Measurements from ENCODE around the gene DEPDC5. TPM values are rescaled to one million over a fixed set of nuclear protein-coding genes. Genes with fewer than 3 reads are reported as not detected.

DEPDC5 gene
- total RNA-seq, 3 donors from 2014 or later (not counting 1 experiment from before 2014, with no cell fraction given), result 56.7 to 67.9 (median 62.6) TPM

- intact Hi-C loops (cut with micrococcal nuclease), result no loop called here
- Histone ChIP-seq H3K36me3 (ENCODE audit: control insufficient read depth, insufficient read depth, low read length) (peaks cover 19% of the 10 kb centered on the region), H3K9me3 (ENCODE audit: control insufficient read depth, insufficient read depth, low read length) (no peaks in the 10 kb centered on the region), H3K27me3 (ENCODE audit: control insufficient read depth, insufficient read depth, low read length) (no peaks in the 10 kb centered on the region), H3K4me1 (ENCODE audit: control insufficient read depth, insufficient read depth, low read length) (no peaks in the 10 kb centered on the region), H3K4me3 (ENCODE audit: low read length) (no peak overlapping the region), H3K27ac (ENCODE audit: low read length) (no peak overlapping the region)
- no peak for DNase-seq
- no peak for ATAC-seq
- peaks cover 9% of the 10 kb centered on the region for H3K36me3 Mint-ChIP-seq
- peaks cover 30 to 37% of the 10 kb centered on the region in 2 donors for H3K4me1 Mint-ChIP-seq
- no peak overlapping the region for H3K4me3 Mint-ChIP-seq
- H3K27me3 Mint-ChIP-seq (ENCODE audit: low read depth in 2 of 2), result no peaks in the 10 kb centered on the region
- no peaks in the 10 kb centered on the region for H3K9me3 Mint-ChIP-seq
- TF ChIP-seq CTCF (IDR thresholded peaks at IDR 0.05), result no peak
- WGBS (ENCODE audit: insufficient coverage), result 100% methylated on average over 1 of the region's 1 CpG
- peak overlapping the region in 1 of 2 donors; percentile 70 for H3K27ac Mint-ChIP-seq
These were observed 19.3 kb upstream of the DEPDC5 start for GRCh38 chr22:31734512-31734911.

- no peak overlapping the region for H3K4me3 Mint-ChIP-seq
- H3K36me3 Mint-ChIP-seq, result peaks cover 9% of the 10 kb centered on the region
- Histone ChIP-seq H3K4me1 (ENCODE audit: control insufficient read depth, insufficient read depth, low read length) (no peaks in the 10 kb centered on the region), H3K27ac (ENCODE audit: low read length) (no peak overlapping the region), H3K36me3 (ENCODE audit: control insufficient read depth, insufficient read depth, low read length) (peaks cover 26% of the 10 kb centered on the region), H3K9me3 (ENCODE audit: control insufficient read depth, insufficient read depth, low read length) (no peaks in the 10 kb centered on the region), H3K27me3 (ENCODE audit: control insufficient read depth, insufficient read depth, low read length) (no peaks in the 10 kb centered on the region), H3K4me3 (ENCODE audit: low read length) (no peak overlapping the region)
- peaks cover 30 to 41% of the 10 kb centered on the region in 2 donors for H3K4me1 Mint-ChIP-seq
- H3K27ac Mint-ChIP-seq, result no peak overlapping the region
- DNase-seq (no peak), ATAC-seq (no peak)
- H3K27me3 Mint-ChIP-seq (ENCODE audit: low read depth in 2 of 2), result no peaks in the 10 kb centered on the region
- no peak for TF ChIP-seq CTCF (IDR thresholded peaks at IDR 0.05)
- WGBS (ENCODE audit: insufficient coverage), result 97% methylated on average over 2 of the region's 2 CpGs
- intact Hi-C loops (cut with micrococcal nuclease), result no loop called here
- H3K9me3 Mint-ChIP-seq, result no peaks in the 10 kb centered on the region
These were observed 17.4 kb upstream of the DEPDC5 start for GRCh38 chr22:31736458-31736857.

GRCh38 chr22:31737932-31738331, 15.9 kb upstream of the DEPDC5 start:
- WGBS (ENCODE audit: insufficient coverage), result 88% methylated on average over 5 of the region's 5 CpGs
- no peak for DNase-seq
- no peak overlapping the region for H3K27ac ChIP-seq (ENCODE audit: low read length)
- no peaks in the 10 kb centered on the region for H3K9me3 Mint-ChIP-seq
- ATAC-seq, result no peak
- no peaks in the 10 kb centered on the region for H3K4me1 ChIP-seq (ENCODE audit: control insufficient read depth, insufficient read depth, low read length)
- intact Hi-C loops (cut with micrococcal nuclease), result no loop called here
- TF ChIP-seq CTCF (IDR thresholded peaks at IDR 0.05), result no peak
- no peak overlapping the region for H3K4me3 Mint-ChIP-seq
- H3K27me3 ChIP-seq (ENCODE audit: control insufficient read depth, insufficient read depth, low read length), result no peaks in the 10 kb centered on the region
- peak overlapping the region; percentile 30 to 47 for H3K27ac Mint-ChIP-seq
- no peaks in the 10 kb centered on the region for H3K9me3 ChIP-seq (ENCODE audit: control insufficient read depth, insufficient read depth, low read length)
- H3K4me1 Mint-ChIP-seq, result peaks cover 25 to 41% of the 10 kb centered on the region in 2 donors
- H3K36me3 Mint-ChIP-seq, result peaks cover 9% of the 10 kb centered on the region
- no peaks in the 10 kb centered on the region for H3K27me3 Mint-ChIP-seq (ENCODE audit: low read depth in 2 of 2)
- H3K36me3 ChIP-seq (ENCODE audit: control insufficient read depth, insufficient read depth, low read length), result peaks cover 26% of the 10 kb centered on the region
- H3K4me3 ChIP-seq (ENCODE audit: low read length), result no peak overlapping the region

GRCh38 chr22:31738566-31738965, 15.3 kb upstream of the DEPDC5 start:
- no peaks in the 10 kb centered on the region for H3K9me3 ChIP-seq (ENCODE audit: control insufficient read depth, insufficient read depth, low read length)
- intact Hi-C loops (cut with micrococcal nuclease), result no loop called here
- peaks cover 9% of the 10 kb centered on the region for H3K36me3 Mint-ChIP-seq
- TF ChIP-seq CTCF (IDR thresholded peaks at IDR 0.05), result no peak
- no peaks in the 10 kb centered on the region for H3K27me3 ChIP-seq (ENCODE audit: control insufficient read depth, insufficient read depth, low read length)
- no peak overlapping the region for H3K4me3 Mint-ChIP-seq
- H3K27ac ChIP-seq (ENCODE audit: low read length), result no peak overlapping the region
- peak overlapping the region; percentile 30 to 47 for H3K27ac Mint-ChIP-seq
- WGBS (ENCODE audit: insufficient coverage), result 94% methylated on average over 2 of the region's 2 CpGs
- peaks cover 25 to 39% of the 10 kb centered on the region in 2 donors for H3K4me1 Mint-ChIP-seq
- no peaks in the 10 kb centered on the region for H3K4me1 ChIP-seq (ENCODE audit: control insufficient read depth, insufficient read depth, low read length)
- ATAC-seq (no peak), DNase-seq (no peak)
- no peaks in the 10 kb centered on the region for H3K27me3 Mint-ChIP-seq (ENCODE audit: low read depth in 2 of 2)
- no peak overlapping the region for H3K4me3 ChIP-seq (ENCODE audit: low read length)
- peaks cover 26% of the 10 kb centered on the region for H3K36me3 ChIP-seq (ENCODE audit: control insufficient read depth, insufficient read depth, low read length)
- H3K9me3 Mint-ChIP-seq, result no peaks in the 10 kb centered on the region
